ENCODE data around the gene IL10RA.

DNA sequence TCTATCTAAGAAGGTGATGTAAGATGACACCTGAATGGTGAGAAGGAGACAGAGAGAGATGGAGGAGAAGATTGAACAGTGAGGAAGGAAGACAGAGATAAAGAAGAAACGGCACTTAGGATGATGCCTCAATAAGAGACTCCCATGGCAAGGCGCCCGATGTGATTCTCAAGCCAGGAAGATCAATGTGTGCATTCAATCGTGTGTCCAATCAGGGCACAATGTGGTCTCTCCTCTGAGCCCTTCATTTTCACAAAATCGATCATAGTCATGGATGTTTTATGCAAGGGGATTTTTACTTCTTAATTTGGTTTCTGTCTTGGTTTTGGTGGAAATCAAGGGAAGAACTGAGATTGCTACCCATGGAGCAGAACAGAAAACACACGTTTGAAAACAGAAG is 37.1 kb upstream of the IL10RA start:
- TF ChIP-seq POLR2A (IDR thresholded peaks at IDR 0.05; ENCODE audit: borderline replicate concordance, extremely low read depth, insufficient read depth, insufficient read length) (no peak), SP1 (IDR thresholded peaks at IDR 0.05; ENCODE audit: low read depth) (no peak), YY1 (IDR thresholded peaks at IDR 0.05; ENCODE audit: extremely low read depth, insufficient replicate concordance, low read depth, low read length) (no peak), RAD21 (IDR thresholded peaks at IDR 0.05; ENCODE audit: low read depth) (no peak), SIN3A (IDR thresholded peaks at IDR 0.05; ENCODE audit: low read depth) (no peak)
- TF ChIP-seq, protein P1, sequence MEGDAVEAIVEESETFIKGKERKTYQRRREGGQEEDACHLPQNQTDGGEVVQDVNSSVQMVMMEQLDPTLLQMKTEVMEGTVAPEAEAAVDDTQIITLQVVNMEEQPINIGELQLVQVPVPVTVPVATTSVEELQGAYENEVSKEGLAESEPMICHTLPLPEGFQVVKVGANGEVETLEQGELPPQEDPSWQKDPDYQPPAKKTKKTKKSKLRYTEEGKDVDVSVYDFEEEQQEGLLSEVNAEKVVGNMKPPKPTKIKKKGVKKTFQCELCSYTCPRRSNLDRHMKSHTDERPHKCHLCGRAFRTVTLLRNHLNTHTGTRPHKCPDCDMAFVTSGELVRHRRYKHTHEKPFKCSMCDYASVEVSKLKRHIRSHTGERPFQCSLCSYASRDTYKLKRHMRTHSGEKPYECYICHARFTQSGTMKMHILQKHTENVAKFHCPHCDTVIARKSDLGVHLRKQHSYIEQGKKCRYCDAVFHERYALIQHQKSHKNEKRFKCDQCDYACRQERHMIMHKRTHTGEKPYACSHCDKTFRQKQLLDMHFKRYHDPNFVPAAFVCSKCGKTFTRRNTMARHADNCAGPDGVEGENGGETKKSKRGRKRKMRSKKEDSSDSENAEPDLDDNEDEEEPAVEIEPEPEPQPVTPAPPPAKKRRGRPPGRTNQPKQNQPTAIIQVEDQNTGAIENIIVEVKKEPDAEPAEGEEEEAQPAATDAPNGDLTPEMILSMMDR (IDR thresholded peaks at IDR 0.05 in 2 of 3, conservative IDR thresholded peaks at IDR 0.05 in 1 of 3; ENCODE audit: borderline replicate concordance in 1 of 3, insufficient read depth in 1 of 3, low read depth in 2 of 3, low read length in 2 of 3) = no peak
- TF ChIP-seq, protein P2, sequence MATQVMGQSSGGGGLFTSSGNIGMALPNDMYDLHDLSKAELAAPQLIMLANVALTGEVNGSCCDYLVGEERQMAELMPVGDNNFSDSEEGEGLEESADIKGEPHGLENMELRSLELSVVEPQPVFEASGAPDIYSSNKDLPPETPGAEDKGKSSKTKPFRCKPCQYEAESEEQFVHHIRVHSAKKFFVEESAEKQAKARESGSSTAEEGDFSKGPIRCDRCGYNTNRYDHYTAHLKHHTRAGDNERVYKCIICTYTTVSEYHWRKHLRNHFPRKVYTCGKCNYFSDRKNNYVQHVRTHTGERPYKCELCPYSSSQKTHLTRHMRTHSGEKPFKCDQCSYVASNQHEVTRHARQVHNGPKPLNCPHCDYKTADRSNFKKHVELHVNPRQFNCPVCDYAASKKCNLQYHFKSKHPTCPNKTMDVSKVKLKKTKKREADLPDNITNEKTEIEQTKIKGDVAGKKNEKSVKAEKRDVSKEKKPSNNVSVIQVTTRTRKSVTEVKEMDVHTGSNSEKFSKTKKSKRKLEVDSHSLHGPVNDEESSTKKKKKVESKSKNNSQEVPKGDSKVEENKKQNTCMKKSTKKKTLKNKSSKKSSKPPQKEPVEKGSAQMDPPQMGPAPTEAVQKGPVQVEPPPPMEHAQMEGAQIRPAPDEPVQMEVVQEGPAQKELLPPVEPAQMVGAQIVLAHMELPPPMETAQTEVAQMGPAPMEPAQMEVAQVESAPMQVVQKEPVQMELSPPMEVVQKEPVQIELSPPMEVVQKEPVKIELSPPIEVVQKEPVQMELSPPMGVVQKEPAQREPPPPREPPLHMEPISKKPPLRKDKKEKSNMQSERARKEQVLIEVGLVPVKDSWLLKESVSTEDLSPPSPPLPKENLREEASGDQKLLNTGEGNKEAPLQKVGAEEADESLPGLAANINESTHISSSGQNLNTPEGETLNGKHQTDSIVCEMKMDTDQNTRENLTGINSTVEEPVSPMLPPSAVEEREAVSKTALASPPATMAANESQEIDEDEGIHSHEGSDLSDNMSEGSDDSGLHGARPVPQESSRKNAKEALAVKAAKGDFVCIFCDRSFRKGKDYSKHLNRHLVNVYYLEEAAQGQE (IDR thresholded peaks at IDR 0.05; ENCODE audit: low read depth) = no peak
- TF ChIP-seq, protein P3, sequence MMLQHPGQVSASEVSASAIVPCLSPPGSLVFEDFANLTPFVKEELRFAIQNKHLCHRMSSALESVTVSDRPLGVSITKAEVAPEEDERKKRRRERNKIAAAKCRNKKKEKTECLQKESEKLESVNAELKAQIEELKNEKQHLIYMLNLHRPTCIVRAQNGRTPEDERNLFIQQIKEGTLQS (IDR thresholded peaks at IDR 0.05) = no peak

Measured in HCT116 (cell line).